Activated B cell treated with CpG ODN at 0.5 μM for 24 hours (primary cell): ENCODE measurements around the gene PISD. TPM values are rescaled to one million over a fixed set of nuclear protein-coding genes. Genes with fewer than 3 reads are reported as not detected.

Experiments used
- ATAC-seq: fragments of 200-7000 bp; cut with Tn5 transposase; one replicate; pipeline ENCODE4 v1.10.0; 2021; ENCODE audit warnings: low read depth, mild to moderate bottlenecking, moderate library complexity
- CTCF ChIA-PET: fragments of 350-600 bp; sonication (Branson Sonifier 250); formaldehyde crosslinking; loops from one replicate; lab custom pipeline; 2021; ENCODE audit warnings: antibody characterized with exemption; lab: Charles Lee
- POLR2A ChIA-PET: fragments of 350-600 bp; sonication (Branson Sonifier 250); formaldehyde crosslinking; loops from one replicate; lab custom pipeline; 2021; ENCODE audit warnings: antibody characterized with exemption; lab: Charles Lee
- DNase-seq: peaks from one replicate; pipeline ENCODE4 v3.0.0; 2022
- H3K27ac Mint-ChIP-seq: one replicate; pipeline ENCODE4 v1.8.0; 2020; ENCODE audit warnings: mixed read lengths
- H3K27me3 Mint-ChIP-seq: one replicate; pipeline ENCODE4 v1.8.0; 2021; ENCODE audit warnings: mixed read lengths
- H3K36me3 Mint-ChIP-seq: one replicate; pipeline ENCODE4 v1.8.0; 2021; ENCODE audit warnings: low read depth, mixed read lengths
- H3K4me1 Mint-ChIP-seq: one replicate; pipeline ENCODE4 v1.8.0; 2021; ENCODE audit warnings: mixed read lengths
- H3K4me3 Mint-ChIP-seq: one replicate; pipeline ENCODE4 v1.8.0; 2020; ENCODE audit warnings: mild to moderate bottlenecking, mixed read lengths
- H3K9me3 Mint-ChIP-seq: one replicate; pipeline ENCODE4 v1.8.0; 2020; ENCODE audit warnings: mixed read lengths
- CTCF ChIP-seq: fragments of 200-600 bp; IDR thresholded peaks from one replicate; pipeline ENCODE4 v1.8.0; 2022; ENCODE audit warnings: antibody characterized with exemption, mild to moderate bottlenecking
- intact Hi-C: fragments of 100-400 bp; cut with micrococcal nuclease; formaldehyde crosslinking; loops from one replicate; pipeline ENCODE4 v1.15.1; 2024
- total RNA-seq: library from RNA; stranded (reverse); gene quantifications from 2 replicates; pipeline ENCODE4 v1.2.3, GENCODE V29; 2022

Gene PISD
- total RNA-seq, 1 donor from 2014 or later, result 61.6 TPM

GRCh38 chr22:31630331-31631329 is 31.4 kb downstream of the PISD start:
- intact Hi-C loops, result loop anchor here (1.0 to 5.0 kb wide), 11 partner anchors 14 to 418 kb away; partner anchors contain the start of genes DRG1, LIMK2, PATZ1 and PIK3IP1
- peak; percentile 83 for DNase-seq
- TF ChIP-seq CTCF, result no peak
- CTCF ChIA-PET, result interaction anchor here (0.9 to 10.0 kb wide), 7 partner anchors 15 to 231 kb away, joined by 3 to 92 read pairs (median 5); partner anchors contain the start of gene DRG1
- no peaks in the 10 kb centered on the region for H3K9me3 Mint-ChIP-seq
- peak overlapping the region; percentile 95 for H3K27ac Mint-ChIP-seq
- peak overlapping the region; percentile 88 for H3K4me3 Mint-ChIP-seq
- H3K36me3 Mint-ChIP-seq, result peaks cover 15% of the 10 kb centered on the region
- H3K27me3 Mint-ChIP-seq, result no peaks in the 10 kb centered on the region
- POLR2A ChIA-PET, result interaction anchor here (0.6 to 2.9 kb wide), 21 partner anchors 8 to 283 kb away, joined by 3 to 24 read pairs (median 4); partner anchors contain the start of genes EIF4ENIF1, PATZ1, PISD and PRR14L
- ATAC-seq, result peak; percentile 80
- peaks cover 66% of the 10 kb centered on the region for H3K4me1 Mint-ChIP-seq

- Mint-ChIP-seq H3K36me3 (peaks cover 17% of the 10 kb centered on the region), H3K4me3 (peak overlapping the region; percentile 88), H3K27me3 (no peaks in the 10 kb centered on the region), H3K9me3 (no peaks in the 10 kb centered on the region), H3K27ac (peak overlapping the region; percentile 41), H3K4me1 (peaks cover 59% of the 10 kb centered on the region)
- ChIA-PET CTCF (interaction anchor here (1.2 to 10.0 kb wide), 6 partner anchors 14 to 231 kb away, joined by 3 to 92 read pairs (median 8); partner anchors contain the start of gene DRG1), POLR2A (interaction anchor here (0.9 to 2.9 kb wide), 13 partner anchors 9 to 283 kb away, joined by 3 to 24 read pairs (median 9); partner anchors contain the start of genes EIF4ENIF1, PATZ1, PISD and PRR14L)
- no peak for TF ChIP-seq CTCF
- DNase-seq (no peak), ATAC-seq (no peak)
- intact Hi-C loops, result loop anchor here (1.0 to 5.0 kb wide), 11 partner anchors 13 to 417 kb away; partner anchors contain the start of genes DRG1, LIMK2, PATZ1 and PIK3IP1
Observed at GRCh38 chr22:31629741-31630184, 32.3 kb downstream of the PISD start.

GRCh38 chr22:31628969-31629708 is 32.9 kb downstream of the PISD start:
- no peak for TF ChIP-seq CTCF
- Mint-ChIP-seq H3K4me3 (peak overlapping the region; percentile 88), H3K27ac (peak overlapping the region; percentile 41), H3K36me3 (peaks cover 22% of the 10 kb centered on the region), H3K27me3 (no peaks in the 10 kb centered on the region), H3K4me1 (peaks cover 55% of the 10 kb centered on the region), H3K9me3 (no peaks in the 10 kb centered on the region)
- intact Hi-C loops, result no loop called here
- ChIA-PET POLR2A (interaction anchor here (1.4 to 2.9 kb wide), 6 partner anchors 9 to 282 kb away, joined by 9 to 24 read pairs (median 15); partner anchors contain the start of gene PATZ1), CTCF (interaction anchor here (1.3 to 10.0 kb wide), 3 partner anchors 68 to 230 kb away, joined by 3 to 92 read pairs (median 12); partner anchors contain the start of gene DRG1)
- DNase-seq (no peak), ATAC-seq (no peak)

- CTCF ChIA-PET, result no interaction called here
- H3K27me3 Mint-ChIP-seq, result no peaks in the 10 kb centered on the region
- H3K4me3 Mint-ChIP-seq, result peak overlapping the region; percentile 6
- no peaks in the 10 kb centered on the region for H3K9me3 Mint-ChIP-seq
- peaks cover 49% of the 10 kb centered on the region for H3K4me1 Mint-ChIP-seq
- intact Hi-C loops, result no loop called here
- no peak for DNase-seq
- H3K27ac Mint-ChIP-seq, result peak overlapping the region; percentile 41
- no peak for TF ChIP-seq CTCF
- no peak for ATAC-seq
- POLR2A ChIA-PET, result no interaction called here
- H3K36me3 Mint-ChIP-seq, result peaks cover 20% of the 10 kb centered on the region
Observed at GRCh38 chr22:31628362-31628761, 33.7 kb downstream of the PISD start.
